Activated effector memory CD4-positive, alpha-beta T cell treated with Interleukin-2 at 50 U/mL for 16 hours (primary cell): ENCODE measurements around the gene LAMB3.

ENCODE experiments used
- DNase-seq: peaks from one replicate; pipeline ENCODE4 v3.0.0-alpha.2; 2020

Gene LAMB3

GRCh38 chr1:209616366-209617046 is 35.7 kb downstream of the LAMB3 start:
- DNase-seq, result no peak

- no peak for DNase-seq
These were observed 37.3 kb downstream of the LAMB3 start for GRCh38 chr1:209614906-209615305.

GRCh38 chr1:209614151-209614420 is 38.1 kb downstream of the LAMB3 start:
- DNase-seq, result no peak

GRCh38 chr1:209613400-209614150 is 38.6 kb downstream of the LAMB3 start:
- DNase-seq, result no peak

GRCh38 chr1:209612646-209613399 is 39.4 kb downstream of the LAMB3 start:
- DNase-seq, result no peak

- no peak for DNase-seq
These were observed 40.3 kb downstream of the LAMB3 start for GRCh38 chr1:209611771-209612570.

GRCh38 chr1:209610631-209610905 is 41.7 kb downstream of the LAMB3 start:
- DNase-seq, result no peak

- DNase-seq, result no peak
These were observed 42.2 kb downstream of the LAMB3 start for GRCh38 chr1:209609791-209610630.

GRCh38 chr1:209609041-209609790 is 43.0 kb downstream of the LAMB3 start:
- no peak for DNase-seq

GRCh38 chr1:209607795-209608178 is 44.4 kb downstream of the LAMB3 start:
- DNase-seq, result no peak

- DNase-seq, result no peak
These were observed 45.0 kb downstream of the LAMB3 start for GRCh38 chr1:209607102-209607794.

GRCh38 chr1:209603877-209604276 is 48.3 kb downstream of the LAMB3 start:
- DNase-seq, result no peak

GRCh38 chr1:209601809-209602657 is 50.2 kb downstream of the LAMB3 start:
- no peak for DNase-seq

GRCh38 chr1:209600541-209600940 is 51.7 kb downstream of the LAMB3 start:
- DNase-seq, result no peak

GRCh38 chr1:209598227-209598626 is 54.0 kb downstream of the LAMB3 start:
- no peak for DNase-seq

- DNase-seq, result no peak
These were observed 54.7 kb downstream of the LAMB3 start for GRCh38 chr1:209597499-209597898.

GRCh38 chr1:209595599-209596285 is 56.5 kb downstream of the LAMB3 start:
- DNase-seq, result no peak

- DNase-seq, result no peak
These were observed 57.2 kb downstream of the LAMB3 start for GRCh38 chr1:209595028-209595427.

GRCh38 chr1:209594440-209594839 is 57.8 kb downstream of the LAMB3 start:
- DNase-seq, result no peak

GRCh38 chr1:209593747-209594146 is 58.5 kb downstream of the LAMB3 start:
- DNase-seq, result no peak
